GM12801 (cell line): ENCODE results near the gene GRK5.

Source experiments
- CTCF ChIP-seq: IDR thresholded peaks from one replicate; pipeline ENCODE4 v1.5.1; 2011; ENCODE audit warnings: control low read depth; ENCODE audit not compliant: insufficient read length; ENCODE audit errors: extremely low read depth

GRK5 gene

GRCh38 chr10:119360181-119360921 is 153.0 kb downstream of the GRK5 start:
- TF ChIP-seq CTCF: no peak

DNA sequence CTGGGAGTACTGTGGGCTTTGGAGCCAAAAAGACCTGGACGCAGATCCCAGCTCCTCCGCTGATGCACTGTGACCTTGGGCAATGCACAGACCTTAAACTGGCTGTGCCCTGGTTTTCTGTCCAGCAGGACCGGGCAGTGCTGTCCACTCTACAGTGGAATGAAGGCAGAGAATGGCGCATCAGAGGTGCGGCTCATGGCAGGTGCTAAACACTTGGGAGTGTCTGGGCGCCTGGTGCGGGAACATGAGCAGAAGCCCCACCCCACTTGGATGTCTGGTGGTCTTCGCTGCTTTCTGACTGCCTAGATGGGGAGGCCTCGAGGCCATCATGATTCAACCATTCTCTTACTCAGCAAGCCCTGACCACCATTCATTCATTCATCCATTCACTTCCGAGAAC is 153.7 kb downstream of the GRK5 start:
- TF ChIP-seq CTCF: no peak

DNA sequence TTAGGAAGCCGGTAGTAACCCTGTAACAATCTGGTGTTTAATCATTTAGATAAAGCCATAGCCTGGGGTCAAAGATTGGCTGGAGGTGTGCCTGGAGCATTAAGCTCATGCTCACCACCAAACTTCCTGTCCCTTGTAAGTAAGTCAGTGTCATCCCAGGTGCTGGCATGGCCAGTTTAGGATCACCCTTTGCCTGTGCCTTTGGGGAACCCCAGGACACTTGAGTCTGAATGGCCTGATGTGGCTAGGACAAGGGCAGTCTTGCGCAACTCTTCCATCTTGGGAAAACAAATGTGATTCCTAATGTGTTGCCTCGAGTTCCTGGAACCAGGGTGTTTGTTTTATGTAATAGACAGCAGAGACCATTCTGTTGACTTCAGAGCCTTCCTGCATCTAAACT is 154.8 kb downstream of the GRK5 start:
- no peak for TF ChIP-seq CTCF

DNA sequence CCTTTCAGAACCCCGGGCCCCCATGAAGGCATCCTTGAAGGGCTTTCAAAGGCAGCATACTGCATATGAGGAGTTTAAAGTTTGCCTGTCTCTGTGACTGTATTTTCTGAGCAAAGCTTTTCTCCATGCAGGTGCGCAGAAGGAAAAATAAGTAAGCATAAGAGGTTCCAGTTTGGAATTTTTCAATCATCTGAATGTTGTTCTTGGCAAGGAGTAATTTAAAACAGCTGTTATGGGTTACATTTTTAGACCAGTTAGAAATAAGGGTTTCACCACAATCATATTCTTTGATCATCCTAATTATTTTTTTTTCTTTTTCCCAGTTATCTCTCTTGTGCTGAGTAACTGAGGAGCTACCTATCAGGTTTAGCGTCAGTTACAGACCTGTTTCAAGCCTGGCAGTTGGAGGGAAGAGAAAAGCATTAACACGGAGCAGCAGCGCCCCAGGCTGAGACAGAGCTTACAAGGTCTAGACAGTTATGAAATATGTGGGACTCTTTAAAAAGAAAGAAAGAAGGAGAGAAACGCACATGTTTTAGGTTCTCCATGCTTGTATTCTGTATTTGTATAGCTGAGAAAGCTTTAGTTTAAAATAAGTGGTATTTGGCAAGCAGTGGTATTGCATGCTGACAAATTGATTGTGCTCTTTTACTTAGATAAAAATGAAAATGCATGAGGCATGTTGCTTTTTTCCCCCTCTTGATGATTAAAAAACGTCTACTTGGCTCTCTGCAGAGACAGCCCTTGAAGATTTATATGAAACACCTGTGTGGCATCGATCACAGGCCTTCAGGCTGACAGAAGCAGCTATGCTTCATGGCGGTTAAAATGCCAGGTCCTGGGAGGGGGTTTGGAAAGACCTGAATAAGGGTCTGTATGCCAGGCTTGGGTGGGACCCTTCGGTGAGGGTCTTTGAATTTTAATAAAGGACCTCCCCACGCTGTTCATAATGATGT is 157.6 kb downstream of the GRK5 start:
- no peak for TF ChIP-seq CTCF

DNA sequence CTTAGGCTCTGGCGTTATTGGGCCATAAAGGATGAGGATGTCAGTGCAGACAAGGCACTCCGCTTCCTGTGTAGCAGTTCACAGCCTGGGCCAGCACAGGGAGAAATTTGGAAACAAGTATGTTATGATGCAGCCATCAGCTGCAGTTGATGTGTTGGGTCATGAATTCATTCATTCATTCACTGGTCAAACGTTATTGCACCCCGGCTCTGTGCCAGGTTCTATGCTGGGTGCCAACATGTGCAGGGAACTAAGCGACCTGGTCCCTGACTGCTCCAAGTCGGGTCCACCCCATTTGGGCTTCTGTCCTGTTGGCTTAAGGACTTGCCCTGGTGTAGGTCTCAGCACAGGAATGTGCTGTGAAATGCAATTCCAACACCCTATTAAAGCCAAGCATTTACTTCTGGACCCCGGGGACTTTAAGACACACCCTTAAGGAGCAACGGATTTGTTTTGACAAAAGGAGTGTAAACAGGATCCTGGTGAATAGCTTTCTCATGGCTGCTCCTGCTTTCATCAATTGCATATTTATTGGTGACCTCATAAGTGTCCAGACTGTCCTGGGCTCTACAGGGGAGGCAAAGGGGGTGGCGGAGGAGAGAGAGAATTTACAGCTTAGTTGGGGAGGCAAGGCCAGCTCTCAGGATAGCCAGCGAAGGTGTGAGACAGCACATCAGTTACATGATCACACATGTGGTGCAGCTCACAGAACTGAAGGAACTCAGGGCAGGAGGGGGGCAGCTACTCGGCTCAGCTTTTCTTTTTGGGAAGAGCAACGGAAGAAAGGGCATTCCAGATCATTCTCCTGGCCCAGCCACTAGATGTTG is 158.6 kb downstream of the GRK5 start:
- TF ChIP-seq CTCF: no peak

GRCh38 chr10:119367841-119368549 is 160.6 kb downstream of the GRK5 start:
- TF ChIP-seq CTCF: no peak
